Vagina (tissue), 2 donors: ENCODE measurements around the gene PCDHGA1. TPM values are rescaled to one million over a fixed set of nuclear protein-coding genes. Genes with fewer than 3 reads are reported as not detected.
A peak's percentile ranks its signal among the peaks of the same experiment; 100 is the strongest.

Experiments
- DNase-seq, 2 donors: peaks; one replicate each; pipeline ENCODE4 v3.0.0-alpha.2; 2017; ENCODE audit errors: extremely low spot score in 2 of 2
- H3K27ac ChIP-seq: fragments of 200-600 bp; sonication (generic); one replicate; pipeline ENCODE4 v1.5.1; 2019
- H3K27me3 ChIP-seq: fragments of 200-600 bp; sonication (generic); one replicate; pipeline ENCODE4 v1.5.1; 2019
- H3K36me3 ChIP-seq, 2 donors: fragments of 200-600 bp; sonication (generic); one replicate each; pipeline ENCODE4 v1.5.1; 2017 to 2019
- H3K4me1 ChIP-seq: fragments of 200-600 bp; sonication (generic); one replicate; pipeline ENCODE4 v1.5.1; 2019
- H3K4me3 ChIP-seq, 2 donors: fragments of 200-600 bp; sonication (generic); 1 replicate in 1 of 2; 2 replicates in 1 of 2; pipeline ENCODE4 v1.5.1; 2016 to 2019
- H3K9me3 ChIP-seq: fragments of 200-600 bp; sonication (generic); one replicate; pipeline ENCODE4 v1.5.1; 2019
- CTCF ChIP-seq, 3 experiments: fragments of 450-650 bp in 2 of 3; fragments of 200-600 bp in 1 of 3; sonication (generic) in 1 of 3; IDR thresholded peaks; one replicate each; pipeline ENCODE4 v1.5.1; 2017 to 2019; ENCODE audit warnings: antibody characterized with exemption in 3 of 3, mild to moderate bottlenecking in 2 of 3, moderate library complexity in 2 of 3
- POLR2A ChIP-seq, 2 donors: fragments of 450-650 bp; IDR thresholded peaks; one replicate each; pipeline ENCODE4 v1.6.1; 2017; ENCODE audit warnings: antibody characterized with exemption in 2 of 2, mild to moderate bottlenecking in 2 of 2, moderate library complexity in 2 of 2
- POLR2AphosphoS5 ChIP-seq, 2 donors: sonication (generic); formaldehyde crosslinking; IDR thresholded peaks; one replicate each; pipeline ENCODE4 v1.9.0; 2017; ENCODE audit warnings: antibody characterized with exemption in 2 of 2, mild to moderate bottlenecking in 2 of 2, low read depth in 1 of 2; ENCODE audit not compliant: insufficient read depth in 1 of 2
- intact Hi-C: fragments of 100-400 bp; cut with DNase I; formaldehyde crosslinking; loops from one replicate; pipeline ENCODE4 v1.15.1; 2023
- total RNA-seq: library from RNA; depleted of rRNA; stranded (reverse); fragments of >200 nt; gene quantifications from one replicate; pipeline ENCODE4 v1.2.3, GENCODE V29; 2016

Gene PCDHGA1
- total RNA-seq, 1 donor from 2014 or later = not detected

DNA sequence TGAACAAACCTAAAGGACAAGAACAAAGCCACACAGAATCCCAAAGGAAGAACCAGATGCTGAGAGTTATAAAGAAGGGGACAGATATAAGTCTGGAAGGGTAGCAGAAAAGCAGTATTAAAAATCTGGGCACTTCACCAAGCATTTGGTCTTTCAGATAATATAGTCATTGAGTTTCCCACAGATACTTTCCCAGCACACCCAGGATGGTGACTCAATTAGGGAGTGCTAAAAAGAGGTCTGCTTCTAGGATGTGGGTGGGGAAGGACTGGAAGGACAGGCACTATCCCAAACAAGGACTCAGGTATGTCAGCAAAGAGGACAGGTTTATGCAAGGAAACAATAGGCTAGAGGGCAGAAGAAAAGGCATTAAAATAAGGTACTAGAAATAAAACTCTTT, 229.1 kb downstream of the PCDHGA1 start:
- Histone ChIP-seq H3K27ac (peak overlapping the region; percentile 86), H3K27me3 (no peaks in the 10 kb centered on the region), H3K36me3 (peaks cover 0 to 6% of the 10 kb centered on the region in 2 donors), H3K4me3 (no peak overlapping the region), H3K4me1 (peaks cover 32% of the 10 kb centered on the region), H3K9me3 (no peaks in the 10 kb centered on the region)
- no peak for TF ChIP-seq POLR2A (IDR thresholded peaks at IDR 0.05)
- TF ChIP-seq CTCF (IDR thresholded peaks at IDR 0.05) = no peak
- TF ChIP-seq POLR2AphosphoS5 (IDR thresholded peaks at IDR 0.05; ENCODE audit: insufficient read depth in 1 of 2, low read depth in 1 of 2) = peak in 1 of 2 donors; percentile 44
- DNase-seq = no peak
- intact Hi-C loops = no loop called here

- H3K4me1 ChIP-seq = peaks cover 32% of the 10 kb centered on the region
- no peak for DNase-seq
Measured at GRCh38 chr5:141560151-141560550, 229.8 kb downstream of the PCDHGA1 start.

GRCh38 chr5:141560725-141561483, 230.6 kb downstream of the PCDHGA1 start:
- H3K27ac ChIP-seq = peak overlapping the region; percentile 86
- peak in 1 of 2 donors; percentile 97 for DNase-seq
- H3K4me3 ChIP-seq = peak overlapping the region; percentile 11 to 14
- no peaks in the 10 kb centered on the region for H3K27me3 ChIP-seq
- no peaks in the 10 kb centered on the region for H3K9me3 ChIP-seq
- TF ChIP-seq CTCF (IDR thresholded peaks at IDR 0.05) = peak; percentile 80 to 92 (median 88)
- no peak for TF ChIP-seq POLR2A (IDR thresholded peaks at IDR 0.05)
- TF ChIP-seq POLR2AphosphoS5 (IDR thresholded peaks at IDR 0.05; ENCODE audit: insufficient read depth in 1 of 2, low read depth in 1 of 2) = peak; percentile 28 to 92
- H3K36me3 ChIP-seq = peaks cover 0 to 6% of the 10 kb centered on the region in 2 donors
- intact Hi-C loops = loop anchor here (5.0 to 10.0 kb wide), 3 partner anchors 34 to 239 kb away; partner anchors contain the start of genes PCDHGA10, PCDHGB7 and TAF7
- H3K4me1 ChIP-seq = peaks cover 32% of the 10 kb centered on the region

More at GRCh38 chr5:141560151-141560550, 229.8 kb downstream of the PCDHGA1 start:
- peak overlapping the region; percentile 11 to 14 for H3K4me3 ChIP-seq
- no peak for TF ChIP-seq POLR2A (IDR thresholded peaks at IDR 0.05)
- TF ChIP-seq CTCF (IDR thresholded peaks at IDR 0.05) = no peak
- no peak for TF ChIP-seq POLR2AphosphoS5 (IDR thresholded peaks at IDR 0.05; ENCODE audit: insufficient read depth in 1 of 2, low read depth in 1 of 2)
- no peaks in the 10 kb centered on the region for H3K9me3 ChIP-seq
- intact Hi-C loops = loop anchor here (5.0 to 10.0 kb wide), 3 partner anchors 33 to 238 kb away; partner anchors contain the start of genes PCDHGA10, PCDHGB7 and TAF7
- H3K27me3 ChIP-seq = no peaks in the 10 kb centered on the region
- H3K36me3 ChIP-seq = peaks cover 0 to 6% of the 10 kb centered on the region in 2 donors
- peak overlapping the region; percentile 86 for H3K27ac ChIP-seq

Other genes starting within 250 kb of the PCDHGA1 start
- 3.4 TPM for gene PCDHB2, start 235.9 kb upstream of the PCDHGA1 start, total RNA-seq
- gene PCDHB3, start 230.0 kb upstream of the PCDHGA1 start, total RNA-seq = 2.0 TPM
- 8.3 TPM for gene PCDHB4, start 208.7 kb upstream of the PCDHGA1 start, total RNA-seq
- gene PCDHB5, start 195.3 kb upstream of the PCDHGA1 start, total RNA-seq = 2.9 TPM
- not detected for gene PCDHB6, start 180.5 kb upstream of the PCDHGA1 start, total RNA-seq
- 0.98 TPM for gene PCDHB7, start 157.9 kb upstream of the PCDHGA1 start, total RNA-seq
- gene PCDHB8, start 152.7 kb upstream of the PCDHGA1 start, total RNA-seq = 0.25 TPM
- 12.3 TPM for gene PCDHB16, start 148.1 kb upstream of the PCDHGA1 start, total RNA-seq
- gene PCDHB9, start 143.4 kb upstream of the PCDHGA1 start, total RNA-seq = 3.7 TPM
- gene PCDHB10, start 138.2 kb upstream of the PCDHGA1 start, total RNA-seq = 3.2 TPM
- gene PCDHB11, start 130.9 kb upstream of the PCDHGA1 start, total RNA-seq = 2.2 TPM
- gene PCDHB12, start 121.8 kb upstream of the PCDHGA1 start, total RNA-seq = 2.5 TPM
- gene PCDHB13, start 116.6 kb upstream of the PCDHGA1 start, total RNA-seq = 3.7 TPM
- gene PCDHB14, start 107.2 kb upstream of the PCDHGA1 start, total RNA-seq = 4.2 TPM
- gene PCDHB15, start 85.1 kb upstream of the PCDHGA1 start, total RNA-seq = 3.2 TPM
- gene SLC25A2, start 26.5 kb upstream of the PCDHGA1 start, total RNA-seq = not detected
- 53.8 TPM for gene TAF7, start 9.7 kb upstream of the PCDHGA1 start, total RNA-seq
- 6.1 TPM for gene PCDHGA2, start 8.2 kb downstream of the PCDHGA1 start, total RNA-seq
- 3.4 TPM for gene PCDHGA3, start 13.3 kb downstream of the PCDHGA1 start, total RNA-seq
- 3.9 TPM for gene PCDHGB1, start 19.6 kb downstream of the PCDHGA1 start, total RNA-seq
- gene PCDHGA4, start 24.5 kb downstream of the PCDHGA1 start, total RNA-seq = 3.9 TPM
- 8.3 TPM for gene PCDHGB2, start 29.5 kb downstream of the PCDHGA1 start, total RNA-seq
- 8.6 TPM for gene PCDHGA5, start 33.6 kb downstream of the PCDHGA1 start, total RNA-seq
- 5.4 TPM for gene PCDHGB3, start 39.7 kb downstream of the PCDHGA1 start, total RNA-seq
- gene PCDHGA6, start 43.4 kb downstream of the PCDHGA1 start, total RNA-seq = 6.4 TPM
- gene PCDHGA7, start 52.2 kb downstream of the PCDHGA1 start, total RNA-seq = 5.2 TPM
- 10.3 TPM for gene PCDHGB4, start 57.2 kb downstream of the PCDHGA1 start, total RNA-seq
- gene PCDHGA8, start 62.1 kb downstream of the PCDHGA1 start, total RNA-seq = 6.4 TPM
- gene PCDHGB5, start 67.4 kb downstream of the PCDHGA1 start, total RNA-seq = 15.0 TPM
- 8.8 TPM for gene PCDHGA9, start 72.3 kb downstream of the PCDHGA1 start, total RNA-seq
- 12.5 TPM for gene PCDHGB6, start 77.5 kb downstream of the PCDHGA1 start, total RNA-seq
- 10.6 TPM for gene PCDHGA10, start 82.5 kb downstream of the PCDHGA1 start, total RNA-seq
- gene PCDHGB7, start 87.2 kb downstream of the PCDHGA1 start, total RNA-seq = 14.2 TPM
- gene PCDHGA11, start 90.5 kb downstream of the PCDHGA1 start, total RNA-seq = 6.6 TPM
- 10.6 TPM for gene PCDHGA12, start 100.0 kb downstream of the PCDHGA1 start, total RNA-seq
- gene PCDHGC3, start 145.5 kb downstream of the PCDHGA1 start, total RNA-seq = 78.3 TPM
- 4.9 TPM for gene PCDHGC4, start 154.5 kb downstream of the PCDHGA1 start, total RNA-seq
- gene PCDHGC5, start 158.6 kb downstream of the PCDHGA1 start, total RNA-seq = 3.4 TPM